GM12891 (cell line): ENCODE results near the gene TRIM75.

Experiments used
- POLR2A ChIP-seq: IDR thresholded peaks from 2 replicates; pipeline ENCODE4 v1.6.1; 2011; ENCODE audit warnings: low read depth, low read length, control low read depth
- POLR2AphosphoS5 ChIP-seq: IDR thresholded peaks from 2 replicates; pipeline ENCODE4 v1.6.1; 2011; ENCODE audit warnings: low read depth, low read length, control low read depth
- TAF1 ChIP-seq: IDR thresholded peaks from 2 replicates; pipeline ENCODE4 v1.6.1; 2011; ENCODE audit warnings: low read depth, low read length, control low read depth

DNA sequence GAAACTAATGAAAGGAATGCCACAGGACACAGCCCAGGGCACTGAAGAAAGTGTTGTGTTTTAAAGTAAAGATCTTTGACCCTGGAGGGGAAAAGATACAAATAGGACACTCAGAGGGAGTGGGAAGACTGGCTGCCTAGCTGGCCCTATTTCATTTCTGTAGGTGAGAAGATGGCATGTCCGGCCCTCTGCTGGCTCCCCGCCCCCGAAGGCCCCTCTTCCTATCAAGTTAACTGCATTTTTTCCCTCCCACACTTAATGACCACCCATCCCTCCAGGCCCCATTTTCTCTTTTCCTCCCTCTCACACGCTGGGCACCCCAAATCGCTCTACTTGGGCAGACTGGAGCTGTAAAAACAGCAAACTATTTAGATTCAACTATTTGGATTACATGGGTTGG, 5.5 kb upstream of the TRIM75 start:
- TF ChIP-seq POLR2A (no peak), POLR2AphosphoS5 (no peak), TAF1 (no peak)
